Measurements from ENCODE around the gene NSFL1C. TPM values are rescaled to one million over a fixed set of nuclear protein-coding genes. Genes with fewer than 3 reads are reported as not detected.

NSFL1C gene
- polyA plus RNA-seq, 1 donor (not counting 4 experiments of a cell fraction or from before 2014, with no cell fraction given) = 38.8 TPM

GRCh38 chr20:1507276-1507675 is 40.6 kb upstream of the NSFL1C start:
- FAIRE-seq (peak; percentile 23), DNase-seq (ENCODE audit: low read depth, low spot score) (no peak)
- dilution Hi-C loops (cut with MboI; ENCODE audit: extremely low pct_ligation_motif_present, low sequenced_read_pairs) = no loop called here
- H4K20me1 ChIP-seq (ENCODE audit: control insufficient read depth, extremely low read depth, insufficient read depth, low read length) = no peaks in the 10 kb centered on the region
- H3K9ac ChIP-seq (ENCODE audit: control insufficient read depth, extremely low read depth, insufficient read depth, low read length) = no peak overlapping the region
- H3K27ac ChIP-seq (ENCODE audit: control insufficient read depth, insufficient read depth, low read length) = no peak overlapping the region
- no peaks in the 10 kb centered on the region for H3K9me1 ChIP-seq (ENCODE audit: control insufficient read depth, extremely low read depth, insufficient read depth, low read length)
- TF ChIP-seq CTCF (optimal IDR thresholded peaks at IDR 0.05 in 1 of 3, IDR thresholded peaks at IDR 0.05 in 1 of 3, conservative IDR thresholded peaks at IDR 0.05 in 1 of 3; ENCODE audit: extremely low read depth in 1 of 3, insufficient read depth in 2 of 3, low read length in 3 of 3) (no peak), EZH2 (IDR thresholded peaks at IDR 0.05; ENCODE audit: low read length) (no peak)
- no peaks in the 10 kb centered on the region for H3K36me3 ChIP-seq (ENCODE audit: control insufficient read depth in 2 of 2, extremely low read depth in 1 of 2, insufficient read depth in 2 of 2, low read length in 2 of 2)
- peaks cover 36% of the 10 kb centered on the region for H3K4me1 ChIP-seq (ENCODE audit: control insufficient read depth, extremely low read depth, insufficient read depth, low read length)
- H3K27me3 ChIP-seq (ENCODE audit: control insufficient read depth, extremely low read depth, insufficient read depth, low read length) = no peaks in the 10 kb centered on the region
- no peak overlapping the region for H2AFZ ChIP-seq (ENCODE audit: control insufficient read depth, low read length)
- H3K4me2 ChIP-seq (ENCODE audit: control insufficient read depth, extremely low read depth, insufficient read depth, low read depth, low read length) = no peak overlapping the region
- H3K4me3 ChIP-seq (ENCODE audit: control insufficient read depth in 2 of 3, extremely low read depth in 1 of 3, insufficient read depth in 2 of 3, low read depth in 1 of 3, low read length in 3 of 3) = no peak overlapping the region
- peaks cover 2% of the 10 kb centered on the region for H3K9me3 ChIP-seq (ENCODE audit: control insufficient read depth, low read depth, low read length)
- H3K79me2 ChIP-seq (ENCODE audit: control insufficient read depth, insufficient read depth, low read length) = no peaks in the 10 kb centered on the region

GRCh38 chr20:1505871-1506270 is 39.2 kb upstream of the NSFL1C start:
- Histone ChIP-seq H3K27ac (ENCODE audit: control insufficient read depth, insufficient read depth, low read length) (peak overlapping the region; percentile 68), H3K9ac (ENCODE audit: control insufficient read depth, extremely low read depth, insufficient read depth, low read length) (peak overlapping the region; percentile 4), H3K36me3 (ENCODE audit: control insufficient read depth in 2 of 2, extremely low read depth in 1 of 2, insufficient read depth in 2 of 2, low read length in 2 of 2) (no peaks in the 10 kb centered on the region), H3K4me2 (ENCODE audit: control insufficient read depth, extremely low read depth, insufficient read depth, low read depth, low read length) (peak overlapping the region; percentile 66), H3K9me3 (ENCODE audit: control insufficient read depth, low read depth, low read length) (peaks cover 2% of the 10 kb centered on the region), H3K4me3 (ENCODE audit: control insufficient read depth in 2 of 3, extremely low read depth in 1 of 3, insufficient read depth in 2 of 3, low read depth in 1 of 3, low read length in 3 of 3) (peak overlapping the region in 1 of 3 experiments; percentile 18), H2AFZ (ENCODE audit: control insufficient read depth, low read length) (no peak overlapping the region), H3K27me3 (ENCODE audit: control insufficient read depth, extremely low read depth, insufficient read depth, low read length) (no peaks in the 10 kb centered on the region), H3K4me1 (ENCODE audit: control insufficient read depth, extremely low read depth, insufficient read depth, low read length) (peaks cover 43% of the 10 kb centered on the region), H3K79me2 (ENCODE audit: control insufficient read depth, insufficient read depth, low read length) (no peaks in the 10 kb centered on the region), H4K20me1 (ENCODE audit: control insufficient read depth, extremely low read depth, insufficient read depth, low read length) (no peaks in the 10 kb centered on the region), H3K9me1 (ENCODE audit: control insufficient read depth, extremely low read depth, insufficient read depth, low read length) (no peaks in the 10 kb centered on the region)
- dilution Hi-C loops (cut with MboI; ENCODE audit: extremely low pct_ligation_motif_present, low sequenced_read_pairs) = no loop called here
- DNase-seq (ENCODE audit: low read depth, low spot score) (no peak), FAIRE-seq (no peak)
- TF ChIP-seq CTCF (optimal IDR thresholded peaks at IDR 0.05 in 1 of 3, IDR thresholded peaks at IDR 0.05 in 1 of 3, conservative IDR thresholded peaks at IDR 0.05 in 1 of 3; ENCODE audit: extremely low read depth in 1 of 3, insufficient read depth in 2 of 3, low read length in 3 of 3) (no peak), EZH2 (IDR thresholded peaks at IDR 0.05; ENCODE audit: low read length) (no peak)
